Endometrium (tissue), 2 donors: ENCODE measurements around the gene IRAK3.
"Not testable (repeated sequence)": the region's sequence is repeated elsewhere in the genome, so short reads cannot be mapped to it uniquely, and the experiment has no call there.

Experiments used
- FAIRE-seq: peaks from 2 replicates; lab custom pipeline; 2012; peaks lifted over from hg19 to GRCh38; lab: Jason Lieb, UNC
- donor health status: control.
- donor health status: control.

IRAK3 gene

GRCh38 chr12:66217342-66217917 lies 28.4 kb downstream of the IRAK3 start:
- no peak for FAIRE-seq

DNA sequence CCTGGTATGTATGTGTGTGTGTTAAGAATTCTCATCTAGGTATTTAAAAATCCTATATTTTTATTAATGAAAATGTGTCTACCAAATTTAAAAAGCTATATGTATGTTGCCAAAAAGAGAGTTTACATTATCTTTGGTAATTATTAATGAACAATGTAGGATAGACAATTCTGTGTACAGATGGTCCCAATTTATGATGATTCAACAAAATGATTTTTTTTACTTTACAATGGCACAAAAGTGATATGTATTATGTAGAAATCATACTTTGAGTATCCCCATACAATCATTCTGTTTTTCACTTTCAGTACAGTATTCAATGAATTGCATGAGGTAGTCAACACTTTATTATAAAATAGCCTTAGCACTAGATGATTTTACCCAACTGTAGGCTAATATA lies 39.4 kb downstream of the IRAK3 start:
- no peak for FAIRE-seq

- no peak for FAIRE-seq
Measured at GRCh38 chr12:66232263-66232662, 43.2 kb downstream of the IRAK3 start.

GRCh38 chr12:66234037-66234693 lies 45.2 kb downstream of the IRAK3 start:
- FAIRE-seq, result not testable (repeated sequence)

GRCh38 chr12:66234773-66235625 lies 46.0 kb downstream of the IRAK3 start:
- FAIRE-seq, result not testable (repeated sequence)

GRCh38 chr12:66235626-66236281 lies 46.7 kb downstream of the IRAK3 start:
- no peak for FAIRE-seq

DNA sequence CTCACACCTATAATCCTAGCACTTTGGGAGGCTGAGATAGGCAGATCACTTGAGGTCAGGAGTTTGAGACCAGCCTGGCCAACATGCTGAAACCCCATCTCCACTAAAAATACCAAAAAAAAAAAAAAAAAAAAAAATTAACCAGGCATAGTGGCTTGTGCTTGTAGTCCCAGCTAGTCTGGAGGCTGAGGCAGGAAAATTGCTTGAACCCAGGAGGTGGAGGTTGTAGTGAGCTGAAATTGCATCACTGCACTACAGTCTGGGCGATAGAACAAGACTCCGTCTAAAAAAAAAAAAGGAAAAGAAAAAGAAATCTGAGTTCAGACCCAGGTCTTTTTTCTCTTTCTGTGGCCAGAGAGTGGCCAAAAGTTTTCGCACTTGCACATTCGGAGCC lies 47.3 kb downstream of the IRAK3 start:
- not testable (repeated sequence) for FAIRE-seq

DNA sequence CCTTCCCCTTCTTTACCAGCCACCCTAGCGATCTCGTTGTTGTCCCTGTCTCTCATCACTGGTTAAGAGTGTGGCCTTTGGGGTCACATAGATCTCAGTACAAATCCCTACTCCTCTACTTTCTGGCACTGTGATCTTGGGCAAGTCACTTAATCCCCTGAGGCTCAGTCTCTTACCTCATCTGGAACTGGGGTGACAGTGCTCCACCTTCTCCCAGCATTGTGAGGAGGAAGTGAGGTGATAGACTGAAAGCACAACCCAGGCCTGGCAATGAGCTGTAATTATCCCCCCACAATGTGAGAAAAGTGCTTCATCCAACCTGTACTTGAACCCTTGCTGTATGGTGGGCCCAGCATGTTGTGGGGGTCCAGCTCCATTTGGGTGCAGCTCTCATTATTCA lies 48.0 kb downstream of the IRAK3 start:
- FAIRE-seq, result no peak

DNA sequence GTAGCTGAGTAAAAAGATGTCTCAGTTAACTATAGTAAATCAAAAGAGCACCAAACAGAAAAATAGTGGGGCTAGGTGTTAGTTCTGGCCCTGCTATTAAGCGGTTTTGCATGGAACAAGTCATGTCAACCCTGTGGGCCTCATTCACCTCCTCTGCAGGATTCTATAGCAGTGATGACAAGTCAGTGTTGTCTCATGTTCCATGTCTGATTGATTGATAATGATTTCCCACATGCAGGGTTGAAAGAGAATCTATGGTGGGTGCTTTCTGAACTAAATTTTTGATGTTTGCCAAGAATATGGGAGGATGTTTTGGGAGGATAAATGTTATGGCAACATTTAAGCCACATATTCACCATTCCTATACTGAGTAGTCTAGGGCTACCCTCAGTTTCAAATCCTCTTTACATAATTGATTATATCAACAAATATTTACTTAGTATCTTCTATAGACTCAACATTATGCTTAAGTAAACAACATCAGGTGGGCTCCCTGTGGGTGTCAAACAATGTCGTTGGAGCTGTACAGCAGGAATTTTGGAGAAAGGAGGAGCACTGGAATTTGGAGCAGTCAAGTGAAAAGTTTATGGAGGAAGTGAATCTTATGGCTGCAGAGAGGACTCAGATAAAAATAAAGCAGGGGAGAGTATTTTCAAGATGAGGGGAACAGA lies 48.6 kb downstream of the IRAK3 start:
- FAIRE-seq, result no peak

DNA sequence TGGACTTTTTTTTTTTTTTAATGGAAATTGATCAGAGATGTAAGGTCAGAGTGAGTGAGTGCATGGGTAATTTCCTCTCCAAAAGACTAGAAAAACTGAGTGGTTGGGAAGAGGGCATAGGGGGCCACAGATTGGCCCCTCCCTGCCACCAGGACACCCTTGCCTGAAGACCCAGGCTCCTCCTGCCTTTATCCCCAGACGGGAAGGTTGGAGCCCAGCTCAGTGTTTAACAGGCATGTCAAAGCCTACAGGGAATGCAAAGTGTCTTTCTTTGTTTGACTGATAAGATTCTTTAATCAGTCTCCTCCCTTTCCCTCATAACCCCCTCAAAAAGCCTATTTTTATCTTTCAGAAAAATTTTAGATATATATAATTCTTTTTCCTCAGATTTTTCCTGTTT lies 50.3 kb downstream of the IRAK3 start:
- no peak for FAIRE-seq

GRCh38 chr12:66240096-66240820 lies 51.2 kb downstream of the IRAK3 start:
- FAIRE-seq, result no peak

GRCh38 chr12:66241061-66242043 lies 52.3 kb downstream of the IRAK3 start:
- peak; percentile 88 for FAIRE-seq

DNA sequence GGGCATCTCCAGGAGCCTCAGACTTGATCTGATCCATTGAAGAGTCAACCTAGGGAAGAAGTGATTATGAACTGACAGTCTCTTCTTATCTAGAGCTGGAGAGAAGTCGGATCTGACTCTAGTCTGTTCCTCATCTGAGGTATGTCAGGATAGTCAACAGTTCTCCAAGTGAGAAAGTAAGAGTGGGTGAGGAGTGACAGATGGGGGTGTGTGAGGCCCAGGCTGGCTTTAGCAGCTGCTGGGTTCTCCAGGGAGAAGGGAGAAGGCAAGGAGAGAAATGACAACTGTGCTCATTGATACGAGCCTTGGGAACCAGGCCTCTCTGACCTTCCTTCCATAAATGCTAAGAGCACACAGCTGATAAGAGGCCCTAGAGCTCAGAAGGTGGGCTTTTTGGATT lies 53.3 kb downstream of the IRAK3 start:
- no peak for FAIRE-seq

DNA sequence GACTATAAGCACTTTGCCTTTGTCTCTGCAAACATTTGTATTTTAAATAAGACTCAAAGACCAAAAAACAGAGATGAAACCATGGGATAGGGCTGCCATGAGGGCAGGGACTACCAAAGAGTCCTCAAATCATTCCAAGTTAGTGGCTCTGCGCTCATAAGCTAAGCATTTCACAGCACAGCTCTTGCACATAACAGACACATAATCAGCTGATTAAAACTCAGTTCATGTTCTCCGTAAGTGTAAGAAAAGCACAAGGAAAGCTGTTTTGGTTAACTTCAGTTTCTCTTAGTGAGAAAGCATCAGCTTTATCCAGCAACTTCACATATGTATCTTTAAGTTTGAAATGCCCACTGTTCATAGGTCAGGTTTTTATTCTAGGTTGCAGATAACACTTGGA lies 54.9 kb downstream of the IRAK3 start:
- no peak for FAIRE-seq

- no peak for FAIRE-seq
Measured at GRCh38 chr12:66244446-66244845, 55.4 kb downstream of the IRAK3 start.

- no peak for FAIRE-seq
Measured at GRCh38 chr12:66247741-66248140, 58.7 kb downstream of the IRAK3 start.

DNA sequence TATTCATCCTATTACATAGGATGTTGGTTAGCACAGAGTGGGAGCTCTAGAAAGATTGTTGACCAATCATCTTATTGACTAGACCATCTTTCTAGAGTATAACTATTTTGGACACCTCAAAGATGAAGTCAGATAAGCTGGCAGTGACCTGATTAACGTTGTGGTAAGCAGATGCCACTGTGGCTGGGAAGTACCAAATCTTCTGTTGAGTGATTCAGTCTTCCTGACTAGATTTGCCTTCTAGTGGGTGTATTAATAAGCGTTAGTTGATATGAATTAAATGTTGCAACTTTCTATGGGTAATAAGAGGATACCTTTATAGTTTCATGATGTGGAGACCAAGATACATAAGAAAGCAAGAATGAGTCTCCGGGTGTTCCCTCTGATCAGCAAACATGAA lies 62.0 kb downstream of the IRAK3 start:
- no peak for FAIRE-seq

- FAIRE-seq, result no peak
Measured at GRCh38 chr12:66252771-66253170, 63.8 kb downstream of the IRAK3 start.

GRCh38 chr12:66255737-66256136 lies 66.7 kb downstream of the IRAK3 start:
- no peak for FAIRE-seq

GRCh38 chr12:66258011-66258410 lies 69.0 kb downstream of the IRAK3 start:
- no peak for FAIRE-seq
